Esophagus muscularis mucosa (tissue), 4 donors: ENCODE measurements around the gene TGFB1I1. TPM values are rescaled to one million over a fixed set of nuclear protein-coding genes. Genes with fewer than 3 reads are reported as not detected.
A peak's percentile ranks its signal among the peaks of the same experiment; 100 is the strongest.

Experiments
- DNase-seq: peaks from one replicate; pipeline ENCODE4 v3.0.0-alpha.2; 2017; ENCODE audit errors: extremely low spot score
- H3K27ac ChIP-seq, 4 donors: fragments of 200-600 bp; sonication (generic); replicated peaks in 1 of 4; 1 replicate in 3 of 4; 2 replicates in 1 of 4; pipeline ENCODE4 v1.5.1; 2016 to 2019; ENCODE audit warnings: mild to moderate bottlenecking in 1 of 4
- H3K27me3 ChIP-seq, 4 donors: fragments of 200-600 bp; sonication (generic); one replicate each; pipeline versions ENCODE4 v1.5.1 to v1.6.0; 2016 to 2019
- H3K36me3 ChIP-seq, 4 donors: fragments of 200-600 bp; sonication (generic); one replicate each; pipeline ENCODE4 v1.5.1; 2016 to 2019
- H3K4me1 ChIP-seq, 4 donors: fragments of 200-600 bp; sonication (generic); one replicate each; pipeline ENCODE4 v1.5.1; 2016 to 2019
- H3K4me3 ChIP-seq, 4 donors: fragments of 200-600 bp; sonication (generic); 1 replicate in 2 of 4; 2 replicates in 2 of 4; pipeline ENCODE4 v1.5.1; 2016 to 2019; ENCODE audit warnings: mild to moderate bottlenecking in 4 of 4, moderate library complexity in 1 of 4
- H3K9me3 ChIP-seq, 4 donors: fragments of 200-600 bp; sonication (generic); 1 replicate in 3 of 4; 2 replicates in 1 of 4; pipeline ENCODE4 v1.5.1; 2016 to 2019
- CTCF ChIP-seq, 3 experiments: fragments of 200-600 bp in 2 of 3; fragments of 450-650 bp in 1 of 3; sonication (generic) in 2 of 3; IDR thresholded peaks; one replicate each; pipeline ENCODE4 v1.5.1; 2017 to 2019; ENCODE audit warnings: antibody characterized with exemption in 3 of 3, mild to moderate bottlenecking in 2 of 3, moderate library complexity in 1 of 3
- EP300 ChIP-seq: sonication (generic); formaldehyde crosslinking; IDR thresholded peaks from one replicate; pipeline ENCODE4 v1.6.1; 2017; ENCODE audit warnings: antibody characterized with exemption
- POLR2A ChIP-seq: fragments of 450-650 bp; IDR thresholded peaks from one replicate; pipeline ENCODE4 v1.6.1; 2017; ENCODE audit warnings: antibody characterized with exemption, moderate library complexity, mild to moderate bottlenecking, low read depth
- POLR2AphosphoS5 ChIP-seq, 2 donors: sonication (generic); formaldehyde crosslinking; IDR thresholded peaks; one replicate each; pipeline ENCODE4 v1.6.1; 2017; ENCODE audit warnings: antibody characterized with exemption in 2 of 2
- WGBS: methylation state at CpG from one replicate; pipeline ENCODE4 v1.1.5; 2018; 5-methylcytosine and 5-hydroxymethylcytosine counted together
- intact Hi-C: fragments of 100-400 bp; cut with DNase I; formaldehyde crosslinking; loops from one replicate; pipeline ENCODE4 v1.15.1; 2023
- total RNA-seq, 4 donors: library from RNA; depleted of rRNA; stranded (reverse); fragments of >200 nt; gene quantifications; one replicate each; pipeline versions ENCODE4 v1.1.0 to v1.2.1, GENCODE V29; 2016

TGFB1I1 gene
- total RNA-seq, 4 donors from 2014 or later, result 255 to 471 (median 274) TPM

GRCh38 chr16:31452631-31453106 is 19.3 kb upstream of the TGFB1I1 start:
- Histone ChIP-seq H3K27me3 (no peaks in the 10 kb centered on the region), H3K4me3 (no peak overlapping the region), H3K4me1 (peaks cover 64 to 70% (median 67%) of the 10 kb centered on the region in 4 donors), H3K9me3 (no peaks in the 10 kb centered on the region), H3K36me3 (peaks cover 0 to 5% (median 2%) of the 10 kb centered on the region in 4 donors), H3K27ac (peak overlapping the region; percentile 58 to 71 (median 66))
- TF ChIP-seq POLR2AphosphoS5 (IDR thresholded peaks at IDR 0.05), result peak in 1 of 2 donors; percentile 29
- TF ChIP-seq EP300, result no peak
- no peak for DNase-seq
- 57% methylated on average over 3 of the region's 3 CpGs for WGBS
- intact Hi-C loops, result loop anchor here (10.0 kb wide), 1 partner anchor 412 kb away; no protein-coding TSS in a partner anchor

GRCh38 chr16:31453255-31454204 is 18.4 kb upstream of the TGFB1I1 start:
- Histone ChIP-seq H3K9me3 (no peaks in the 10 kb centered on the region), H3K4me3 (no peak overlapping the region), H3K4me1 (peaks cover 68 to 78% (median 74%) of the 10 kb centered on the region in 4 donors), H3K36me3 (peaks cover 0 to 5% (median 2%) of the 10 kb centered on the region in 4 donors), H3K27ac (peak overlapping the region; percentile 58 to 71 (median 66)), H3K27me3 (no peaks in the 10 kb centered on the region)
- TF ChIP-seq POLR2AphosphoS5 (IDR thresholded peaks at IDR 0.05) (no peak), CTCF (IDR thresholded peaks at IDR 0.05) (no peak), POLR2A (no peak), EP300 (no peak)
- intact Hi-C loops, result loop anchor here (10.0 kb wide), 1 partner anchor 411 kb away; no protein-coding TSS in a partner anchor
- DNase-seq, result no peak
- 37% methylated on average over 18 of the region's 20 CpGs for WGBS

GRCh38 chr16:31455601-31456314 is 16.2 kb upstream of the TGFB1I1 start:
- Histone ChIP-seq H3K27ac (peak overlapping the region in 1 of 4 donors; percentile 33), H3K9me3 (no peaks in the 10 kb centered on the region), H3K4me1 (peaks cover 76 to 85% (median 83%) of the 10 kb centered on the region in 4 donors), H3K36me3 (peaks cover 0 to 5% (median 2%) of the 10 kb centered on the region in 4 donors), H3K4me3 (no peak overlapping the region), H3K27me3 (no peaks in the 10 kb centered on the region)
- 73% methylated on average over 17 of the region's 17 CpGs for WGBS
- intact Hi-C loops, result loop anchor here (10.0 kb wide), 1 partner anchor 409 kb away; no protein-coding TSS in a partner anchor
- DNase-seq, result no peak
- TF ChIP-seq POLR2AphosphoS5 (IDR thresholded peaks at IDR 0.05) (no peak), CTCF (IDR thresholded peaks at IDR 0.05) (peak in 1 of 3 experiments; percentile 32), EP300 (no peak)

GRCh38 chr16:31456988-31457360 is 15.0 kb upstream of the TGFB1I1 start:
- H3K27ac ChIP-seq, result peak overlapping the region in 3 of 4 donors; percentile 98 to 99 (median 99)
- H3K4me1 ChIP-seq, result peaks cover 69 to 80% (median 73%) of the 10 kb centered on the region in 4 donors
- H3K9me3 ChIP-seq, result no peaks in the 10 kb centered on the region
- peak overlapping the region in 3 of 4 donors; percentile 72 to 96 (median 82) for H3K4me3 ChIP-seq
- 73% methylated on average over 8 of the region's 8 CpGs for whole genome bisulfite sequencing
- H3K36me3 ChIP-seq, result peaks cover under 1 to 8% (median 4%) of the 10 kb centered on the region in 4 donors
- intact Hi-C loops, result loop anchor here (10.0 kb wide), 1 partner anchor 408 kb away; no protein-coding TSS in a partner anchor
- DNase-seq, result no peak
- H3K27me3 ChIP-seq, result no peaks in the 10 kb centered on the region
- TF ChIP-seq POLR2AphosphoS5 (IDR thresholded peaks at IDR 0.05) (no peak), EP300 (no peak), POLR2A (no peak), CTCF (IDR thresholded peaks at IDR 0.05) (no peak)
